GM12878 (cell line): Measurements from ENCODE around the gene CLIP1. TPM values are rescaled to one million over a fixed set of nuclear protein-coding genes. Genes with fewer than 3 reads are reported as not detected.

ENCODE experiments used
- ATAC-seq: fragments of 200-7000 bp; cut with Tn5 transposase; 3 replicates; pipeline ENCODE4 v1.9.1; 2020; ENCODE audit warnings: mild to moderate bottlenecking, moderate library complexity
- BruUV-seq: library from RNA; stranded (reverse); fragments of 400-500 nt; replicated peaks from 2 replicates; lab custom pipeline; 2021; lab: Mats Ljungman, UMichigan
- CTCF ChIA-PET: fragments of 300-600 bp; sonication (Branson Sonifier 250); formaldehyde crosslinking; extraction: SDS; loops from one replicate; lab custom pipeline; 2021; ENCODE audit warnings: inconsistent platforms; lab: Yijun Ruan, JAX
- POLR2A ChIA-PET: fragments of 350-600 bp; formaldehyde crosslinking; extraction: SDS; loops from one replicate; lab custom pipeline; 2021; ENCODE audit warnings: inconsistent platforms; lab: Charles Lee
- RAD21 ChIA-PET: fragments of 300-600 bp; sonication (Branson Sonifier 250); formaldehyde crosslinking; loops from one replicate; lab custom pipeline; 2023; ENCODE audit warnings: antibody characterized with exemption; ENCODE audit not compliant: unreplicated experiment; lab: Charles Lee
- SMC1A ChIA-PET: fragments of 300-600 bp; sonication (Branson Sonifier 250); formaldehyde crosslinking; loops from one replicate; lab custom pipeline; 2023; ENCODE audit not compliant: unreplicated experiment, uncharacterized antibody; lab: Charles Lee
- DNase-seq: peaks from one replicate; pipeline ENCODE4 v3.0.0-alpha.2; 2011; ENCODE audit warnings: low read depth, low spot score
- FAIRE-seq: peaks from 3 replicates; lab custom pipeline; 2011; peaks lifted over from hg19 to GRCh38; lab: Jason Lieb, UNC
- H2AFZ ChIP-seq: 2 replicates; pipeline ENCODE4 v1.6.0; 2011; ENCODE audit warnings: low read depth, low read length, control low read depth; ENCODE audit not compliant: control insufficient read depth
- H3K27ac ChIP-seq: 2 replicates; pipeline ENCODE4 v1.5.1; 2011; ENCODE audit warnings: control low read depth; ENCODE audit not compliant: control insufficient read depth, insufficient read depth
- H3K27me3 ChIP-seq, 2 experiments: replicated peaks in 1 of 2; 2 replicates each; pipeline versions ENCODE4 v1.6.0 to v1.6.1; 2011; ENCODE audit warnings: low read length in 1 of 2; ENCODE audit not compliant: control insufficient read depth in 2 of 2, insufficient read depth in 2 of 2
- H3K36me3 ChIP-seq, 2 experiments: 2 replicates each; pipeline ENCODE4 v1.5.1; 2011; ENCODE audit warnings: low read length in 1 of 2; ENCODE audit not compliant: control insufficient read depth in 2 of 2, insufficient read depth in 2 of 2
- H3K4me1 ChIP-seq: 2 replicates; pipeline ENCODE4 v1.6.1; 2011; ENCODE audit warnings: mild to moderate bottlenecking, low read length, moderate library complexity, mixed read lengths; ENCODE audit not compliant: control insufficient read depth, insufficient read depth
- H3K4me2 ChIP-seq: 2 replicates; pipeline ENCODE4 v1.6.0; 2011; ENCODE audit warnings: control low read depth; ENCODE audit not compliant: control insufficient read depth, insufficient read depth
- H3K4me3 ChIP-seq: fragments of 200-600 bp; sonication (generic); 2 replicates; pipeline ENCODE4 v1.5.1; 2016
- H3K79me2 ChIP-seq: 2 replicates; pipeline ENCODE4 v1.6.0; 2011; ENCODE audit warnings: low read length; ENCODE audit not compliant: control insufficient read depth, insufficient read depth
- H3K9ac ChIP-seq: 2 replicates; pipeline ENCODE4 v1.8.0; 2011; ENCODE audit warnings: low read length, control low read depth, mixed read lengths; ENCODE audit not compliant: control insufficient read depth, insufficient read depth
- H3K9me3 ChIP-seq: replicated peaks from 3 replicates; pipeline ENCODE4 v1.5.1; 2011; ENCODE audit warnings: mild to moderate bottlenecking, low read length; ENCODE audit not compliant: control insufficient read depth, insufficient read depth
- H4K20me1 ChIP-seq: 2 replicates; pipeline ENCODE4 v1.6.0; 2011; ENCODE audit not compliant: control insufficient read depth, insufficient read depth
- EGR1 ChIP-seq, 2 experiments: IDR thresholded peaks; 1 replicate in 1 of 2; 2 replicates in 1 of 2; pipeline ENCODE4 v1.6.1; 2011 to 2012; ENCODE audit warnings: low read depth in 2 of 2, low read length in 2 of 2, borderline replicate concordance in 1 of 2, mild to moderate bottlenecking in 1 of 2, moderate library complexity in 1 of 2
- IRF3 ChIP-seq: fragments of 450-650 bp; IDR thresholded peaks from 2 replicates; pipeline ENCODE4 v1.6.1; 2014; ENCODE audit warnings: mild to moderate bottlenecking
- JUND ChIP-seq: IDR thresholded peaks from 2 replicates; pipeline ENCODE4 v1.6.1; 2012; ENCODE audit warnings: low read depth, mild to moderate bottlenecking, low read length, improper control_type of control experiment, moderate library complexity
- NRF1 ChIP-seq: conservative IDR thresholded peaks from 2 replicates; pipeline ENCODE4 v1.6.1; 2011; ENCODE audit warnings: mild to moderate bottlenecking, low read depth, low read length, improper control_type of control experiment
- RAD51 ChIP-seq: fragments of 450-650 bp; IDR thresholded peaks from 2 replicates; pipeline ENCODE4 v1.6.1; 2016; ENCODE audit warnings: moderate library complexity, mild to moderate bottlenecking, inconsistent platforms
- SUZ12 ChIP-seq: fragments of 200-600 bp; sonication (generic); IDR thresholded peaks from one replicate; pipeline ENCODE4 v1.6.1; 2018; ENCODE audit warnings: antibody characterized with exemption, mild to moderate bottlenecking; ENCODE audit not compliant: unreplicated experiment
- ZBTB4 ChIP-seq: fragments of 450-650 bp; formaldehyde crosslinking; IDR thresholded peaks from 2 replicates; pipeline ENCODE4 v1.4.0; 2022; ENCODE audit warnings: mild to moderate bottlenecking, moderate library complexity
- WGBS: methylation state at CpG from one replicate; pipeline ENCODE4 v1.1.6; 2016; ENCODE audit warnings: low lambda C conversion rate; ENCODE audit not compliant: insufficient replicate concordance, insufficient coverage; ENCODE audit errors: missing lambda C conversion rate; 5-methylcytosine and 5-hydroxymethylcytosine counted together
- in situ Hi-C: fragments of 300-500 bp; cut with MboI; formaldehyde crosslinking; loops from 9 replicates; pipeline ENCODE4 v1.14.3; 2018; ENCODE audit warnings: mixed read lengths
- intact Hi-C: fragments of 100-400 bp; cut with micrococcal nuclease; formaldehyde crosslinking; loops from one replicate; pipeline ENCODE4 v1.14.2; 2022; ENCODE audit not compliant: unreplicated experiment
- polyA plus RNA-seq, 11 experiments: library from polyadenylated mRNA; depleted of rRNA in 4 of 11; unstranded in 6 of 11; stranded (reverse) in 5 of 11; fragments of >200 nt; fragmentation: Nextera tagmentation in 4 of 11; fragmentation: Illumina TruSeq in 1 of 11; extraction: Ambion mirVana in 4 of 11; extraction: Trizol in 1 of 11; gene quantifications; 1 replicate in 1 of 11; 2 replicates in 10 of 11; pipeline versions ENCODE4 v1.2.1 to v1.2.3, GENCODE V29; 2011 to 2016; ENCODE audit warnings: inconsistent platforms in 2 of 11, missing spikeins in 2 of 11, low read depth in 1 of 11
- total RNA-seq, 4 experiments: library from RNA; depleted of rRNA in 3 of 4; stranded (reverse); fragments of >200 nt in 3 of 4; fragmentation: Illumina TruSeq in 1 of 4; extraction: Trizol in 1 of 4; gene quantifications; 2 replicates each; pipeline versions ENCODE4 v1.2.1 to v1.2.3, GENCODE V29; 2013 to 2021
- TF ChIP-seq, protein P1 (sequence below): fragments of 450-650 bp; IDR thresholded peaks from 2 replicates; pipeline ENCODE4 v1.6.1; 2017; ENCODE audit warnings: mild to moderate bottlenecking
- TF ChIP-seq, protein P2 (sequence below): fragments of 450-650 bp; IDR thresholded peaks from 2 replicates; pipeline ENCODE4 v1.6.1; 2017; ENCODE audit warnings: antibody characterized with exemption, mild to moderate bottlenecking, moderate library complexity

CLIP1 gene
- total and polyA plus RNA-seq, 10 of the 15 experiments (the other 5 are each of a cell fraction or from before 2014, with no cell fraction given): 6.0 to 45.4 (median 25.2) TPM

DNA sequence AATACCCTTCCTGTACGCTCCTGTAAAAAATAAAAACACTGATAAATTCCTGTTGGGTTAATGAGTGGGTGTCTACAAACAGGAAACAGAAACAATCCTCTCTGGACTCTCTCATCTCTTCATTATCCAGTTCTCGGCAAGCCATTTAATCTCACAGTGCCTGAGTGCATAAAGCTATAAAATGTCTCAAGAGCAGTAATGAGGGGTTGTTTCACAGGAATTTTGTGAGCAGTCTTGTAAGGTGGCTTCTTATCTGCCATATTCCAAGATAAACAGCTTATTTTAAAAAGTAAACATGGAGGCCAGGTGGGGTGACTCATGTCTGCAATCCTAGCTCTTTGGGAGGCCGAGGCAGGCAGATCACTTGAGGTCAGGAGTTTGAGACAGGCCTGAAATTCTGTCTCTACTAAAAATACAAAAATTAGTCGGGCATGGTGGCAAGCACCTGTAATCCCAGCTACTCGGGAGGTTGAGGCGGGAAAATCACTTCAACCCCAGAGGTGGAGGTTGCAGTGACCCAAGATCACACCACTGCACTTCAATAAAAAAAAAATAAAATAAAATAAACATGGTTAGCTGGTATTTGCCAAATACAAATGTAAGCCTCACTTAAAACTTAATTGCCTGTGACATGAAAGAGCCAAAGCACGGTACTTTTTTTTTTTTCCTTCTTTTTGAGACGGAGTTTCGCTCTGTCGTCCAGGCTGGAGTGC is 54.0 kb downstream of the CLIP1 start:
- no peak for FAIRE-seq
- ChIA-PET SMC1A (interaction anchor here (0.6 kb wide), 1 partner anchor 9 kb away, joined by 3 read pairs; no protein-coding TSS in a partner anchor), RAD21 (no interaction called here), POLR2A (interaction anchor here (0.5 to 0.7 kb wide), 2 partner anchors 186 to 870 kb away, joined by 4 read pairs; no protein-coding TSS in a partner anchor), CTCF (interaction anchor here (0.6 to 0.9 kb wide), 3 partner anchors 13 to 103 kb away, joined by 3 to 7 read pairs (median 4); no protein-coding TSS in a partner anchor)
- Histone ChIP-seq H4K20me1 (no peaks in the 10 kb centered on the region), H3K27ac (no peak overlapping the region), H3K9me3 (no peaks in the 10 kb centered on the region), H3K36me3 (peaks cover 3% of the 10 kb centered on the region in 2 experiments; a peak in 3 of 4 replicates), H3K4me3 (no peak overlapping the region), H3K4me1 (no peaks in the 10 kb centered on the region), H3K4me2 (no peak overlapping the region), H3K27me3 (no peaks in the 10 kb centered on the region), H3K79me2 (no peaks in the 10 kb centered on the region), H3K9ac (no peak overlapping the region), H2AFZ (no peak overlapping the region)
- ATAC-seq: no peak
- intact Hi-C loops (no loop called here), in situ Hi-C loops (no loop called here)
- no peak for DNase-seq
- no TSS peak for BruUV-seq
- WGBS: 88% methylated on average over 10 of the region's 10 CpGs
- TF ChIP-seq JUND: no peak
- no peak for TF ChIP-seq ZBTB4 (CRISPR knock-in tag)
- TF ChIP-seq, protein P1, sequence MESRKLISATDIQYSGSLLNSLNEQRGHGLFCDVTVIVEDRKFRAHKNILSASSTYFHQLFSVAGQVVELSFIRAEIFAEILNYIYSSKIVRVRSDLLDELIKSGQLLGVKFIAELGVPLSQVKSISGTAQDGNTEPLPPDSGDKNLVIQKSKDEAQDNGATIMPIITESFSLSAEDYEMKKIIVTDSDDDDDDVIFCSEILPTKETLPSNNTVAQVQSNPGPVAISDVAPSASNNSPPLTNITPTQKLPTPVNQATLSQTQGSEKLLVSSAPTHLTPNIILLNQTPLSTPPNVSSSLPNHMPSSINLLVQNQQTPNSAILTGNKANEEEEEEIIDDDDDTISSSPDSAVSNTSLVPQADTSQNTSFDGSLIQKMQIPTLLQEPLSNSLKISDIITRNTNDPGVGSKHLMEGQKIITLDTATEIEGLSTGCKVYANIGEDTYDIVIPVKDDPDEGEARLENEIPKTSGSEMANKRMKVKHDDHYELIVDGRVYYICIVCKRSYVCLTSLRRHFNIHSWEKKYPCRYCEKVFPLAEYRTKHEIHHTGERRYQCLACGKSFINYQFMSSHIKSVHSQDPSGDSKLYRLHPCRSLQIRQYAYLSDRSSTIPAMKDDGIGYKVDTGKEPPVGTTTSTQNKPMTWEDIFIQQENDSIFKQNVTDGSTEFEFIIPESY: no peak
- no peak for TF ChIP-seq EGR1 (IDR thresholded peaks at IDR 0.05; ENCODE audit: borderline replicate concordance in 1 of 2, low read depth in 2 of 2, low read length in 2 of 2)
- no peak for TF ChIP-seq NRF1
- TF ChIP-seq SUZ12: no peak
- no peak for TF ChIP-seq RAD51
- TF ChIP-seq IRF3: no peak
- TF ChIP-seq, protein P2, sequence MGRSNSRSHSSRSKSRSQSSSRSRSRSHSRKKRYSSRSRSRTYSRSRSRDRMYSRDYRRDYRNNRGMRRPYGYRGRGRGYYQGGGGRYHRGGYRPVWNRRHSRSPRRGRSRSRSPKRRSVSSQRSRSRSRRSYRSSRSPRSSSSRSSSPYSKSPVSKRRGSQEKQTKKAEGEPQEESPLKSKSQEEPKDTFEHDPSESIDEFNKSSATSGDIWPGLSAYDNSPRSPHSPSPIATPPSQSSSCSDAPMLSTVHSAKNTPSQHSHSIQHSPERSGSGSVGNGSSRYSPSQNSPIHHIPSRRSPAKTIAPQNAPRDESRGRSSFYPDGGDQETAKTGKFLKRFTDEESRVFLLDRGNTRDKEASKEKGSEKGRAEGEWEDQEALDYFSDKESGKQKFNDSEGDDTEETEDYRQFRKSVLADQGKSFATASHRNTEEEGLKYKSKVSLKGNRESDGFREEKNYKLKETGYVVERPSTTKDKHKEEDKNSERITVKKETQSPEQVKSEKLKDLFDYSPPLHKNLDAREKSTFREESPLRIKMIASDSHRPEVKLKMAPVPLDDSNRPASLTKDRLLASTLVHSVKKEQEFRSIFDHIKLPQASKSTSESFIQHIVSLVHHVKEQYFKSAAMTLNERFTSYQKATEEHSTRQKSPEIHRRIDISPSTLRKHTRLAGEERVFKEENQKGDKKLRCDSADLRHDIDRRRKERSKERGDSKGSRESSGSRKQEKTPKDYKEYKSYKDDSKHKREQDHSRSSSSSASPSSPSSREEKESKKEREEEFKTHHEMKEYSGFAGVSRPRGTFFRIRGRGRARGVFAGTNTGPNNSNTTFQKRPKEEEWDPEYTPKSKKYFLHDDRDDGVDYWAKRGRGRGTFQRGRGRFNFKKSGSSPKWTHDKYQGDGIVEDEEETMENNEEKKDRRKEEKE: no peak
